Liver (tissue), 9 donors: Measurements from ENCODE around the gene TNNI3K. TPM values are rescaled to one million over a fixed set of nuclear protein-coding genes. Genes with fewer than 3 reads are reported as not detected.

ENCODE experiments used
- DNase-seq: peaks from one replicate; pipeline ENCODE4 v3.0.0-alpha.2; 2017; ENCODE audit warnings: low spot score
- H3K27ac ChIP-seq, 2 donors: one replicate each; pipeline ENCODE4 v1.7.0; 2013; ENCODE audit warnings: inconsistent platforms in 2 of 2, low read length in 2 of 2, control low read depth in 1 of 2, low read depth in 1 of 2, mild to moderate bottlenecking in 1 of 2
- H3K27me3 ChIP-seq, 4 donors: one replicate each; pipeline versions ENCODE4 v1.6.1 to v1.7.0; 2013; ENCODE audit warnings: low read length in 3 of 4, inconsistent platforms in 1 of 4, mild to moderate bottlenecking in 1 of 4, moderate library complexity in 1 of 4; ENCODE audit not compliant: control insufficient read depth in 4 of 4, insufficient read depth in 4 of 4
- H3K36me3 ChIP-seq, 4 donors: one replicate each; pipeline versions ENCODE4 v1.6.1 to v1.7.0; 2013; ENCODE audit warnings: low read length in 3 of 4, mild to moderate bottlenecking in 3 of 4, low read depth in 1 of 4, moderate library complexity in 1 of 4; ENCODE audit not compliant: control insufficient read depth in 4 of 4, insufficient read depth in 3 of 4
- H3K4me1 ChIP-seq, 4 donors: one replicate each; pipeline versions ENCODE4 v1.6.1 to v1.7.0; 2013; ENCODE audit warnings: low read length in 3 of 4, mild to moderate bottlenecking in 3 of 4, moderate library complexity in 1 of 4; ENCODE audit not compliant: control insufficient read depth in 4 of 4, insufficient read depth in 4 of 4
- H3K4me3 ChIP-seq, 3 donors: one replicate each; pipeline versions ENCODE4 v1.6.1 to v1.7.0; 2013; ENCODE audit warnings: low read length in 3 of 3, control low read depth in 1 of 3, low read depth in 1 of 3, mild to moderate bottlenecking in 1 of 3
- H3K9ac ChIP-seq, 2 donors: one replicate each; pipeline ENCODE4 v1.7.0; 2013; ENCODE audit warnings: low read length in 2 of 2, mild to moderate bottlenecking in 2 of 2, moderate library complexity in 2 of 2, control low read depth in 1 of 2, low read depth in 1 of 2
- H3K9me3 ChIP-seq, 4 donors: one replicate each; pipeline versions ENCODE4 v1.6.1 to v1.7.0; 2013; ENCODE audit warnings: low read length in 3 of 4; ENCODE audit not compliant: control insufficient read depth in 4 of 4
- EGR1 ChIP-seq, 2 donors: IDR thresholded peaks; 2 replicates each; pipeline ENCODE4 v1.6.1; 2016 to 2018; ENCODE audit warnings: antibody characterized with exemption in 2 of 2, low read depth in 2 of 2
- FOXA1 ChIP-seq: IDR thresholded peaks from 2 replicates; pipeline ENCODE4 v1.6.1; 2016; ENCODE audit warnings: antibody characterized with exemption
- FOXA2 ChIP-seq: IDR thresholded peaks from 2 replicates; pipeline ENCODE4 v1.6.1; 2016; ENCODE audit warnings: antibody characterized with exemption
- GABPA ChIP-seq, 2 donors: IDR thresholded peaks in 1 of 2; conservative IDR thresholded peaks in 1 of 2; 2 replicates each; pipeline ENCODE4 v1.6.1; 2016; ENCODE audit warnings: antibody characterized with exemption in 2 of 2, mild to moderate bottlenecking in 1 of 2, moderate library complexity in 1 of 2
- HNF4A ChIP-seq, 2 donors: conservative IDR thresholded peaks; 2 replicates each; pipeline ENCODE4 v1.6.1; 2016; ENCODE audit warnings: antibody characterized with exemption in 2 of 2, mild to moderate bottlenecking in 2 of 2
- HNF4G ChIP-seq: IDR thresholded peaks from 2 replicates; pipeline ENCODE4 v1.6.1; 2016; ENCODE audit warnings: antibody characterized with exemption
- JUND ChIP-seq, 2 donors: IDR thresholded peaks; 2 replicates each; pipeline ENCODE4 v1.6.1; 2016; ENCODE audit warnings: antibody characterized with exemption in 2 of 2
- NR2F2 ChIP-seq: IDR thresholded peaks from 2 replicates; pipeline ENCODE4 v1.6.1; 2016; ENCODE audit warnings: antibody characterized with exemption
- RAD21 ChIP-seq, 2 donors: IDR thresholded peaks; 2 replicates each; pipeline ENCODE4 v1.6.1; 2016; ENCODE audit warnings: antibody characterized with exemption in 2 of 2, mild to moderate bottlenecking in 2 of 2
- RXRA ChIP-seq, 2 donors: IDR thresholded peaks; 2 replicates each; pipeline ENCODE4 v1.6.1; 2017 to 2018; ENCODE audit warnings: antibody characterized with exemption in 2 of 2, mild to moderate bottlenecking in 1 of 2
- SP1 ChIP-seq: IDR thresholded peaks from 2 replicates; pipeline ENCODE4 v1.6.1; 2018; ENCODE audit warnings: antibody characterized with exemption, mild to moderate bottlenecking
- TAF1 ChIP-seq: conservative IDR thresholded peaks from 2 replicates; pipeline ENCODE4 v1.6.1; 2016; ENCODE audit warnings: antibody characterized with exemption, mild to moderate bottlenecking
- YY1 ChIP-seq: IDR thresholded peaks from 2 replicates; pipeline ENCODE4 v1.6.1; 2016; ENCODE audit warnings: antibody characterized with exemption, mild to moderate bottlenecking
- polyA plus RNA-seq, 2 donors: library from polyadenylated mRNA; stranded (reverse) in 1 of 2; unstranded in 1 of 2; fragments of 200-250 nt in 1 of 2; fragments of >200 nt in 1 of 2; fragmentation: Nextera tagmentation in 1 of 2; extraction: Ambion mirVana in 1 of 2; gene quantifications; one replicate each; pipeline versions ENCODE4 v1.2.1 to v1.2.3, GENCODE V29; 2013 to 2015
- total RNA-seq, 2 donors: library from RNA; depleted of rRNA; stranded (reverse); fragments of >200 nt; gene quantifications; one replicate each; pipeline ENCODE4 v1.2.3, GENCODE V29; 2014
- TF ChIP-seq, protein P1 (sequence below): IDR thresholded peaks from 2 replicates; pipeline ENCODE4 v1.6.1; 2016; ENCODE audit warnings: antibody characterized with exemption
- TF ChIP-seq, protein P2 (sequence below): IDR thresholded peaks from 2 replicates; pipeline ENCODE4 v1.6.1; 2016; ENCODE audit warnings: antibody characterized with exemption
- TF ChIP-seq, protein P3 (sequence below): IDR thresholded peaks from 2 replicates; pipeline ENCODE4 v1.6.1; 2016; ENCODE audit warnings: antibody characterized with exemption, mild to moderate bottlenecking
- TF ChIP-seq, protein P4 (sequence below): fragments of 150-350 bp; IDR thresholded peaks from 2 replicates; pipeline ENCODE4 v1.5.1; 2017; ENCODE audit warnings: improper control_type of control experiment, low read depth, low read length; ENCODE audit not compliant: missing input control
- TF ChIP-seq, protein P5 (sequence below): IDR thresholded peaks from 2 replicates; pipeline ENCODE4 v1.6.1; 2016; ENCODE audit warnings: antibody characterized with exemption
- donor health status: healthy.
- donor health status: healthy.
- donor health status: healthy.
- donor health status: healthy.
- donor health status: healthy.

TNNI3K gene
- total and polyA plus RNA-seq, 4 donors, result 0.09 to 0.10 TPM; not detected in 2

DNA sequence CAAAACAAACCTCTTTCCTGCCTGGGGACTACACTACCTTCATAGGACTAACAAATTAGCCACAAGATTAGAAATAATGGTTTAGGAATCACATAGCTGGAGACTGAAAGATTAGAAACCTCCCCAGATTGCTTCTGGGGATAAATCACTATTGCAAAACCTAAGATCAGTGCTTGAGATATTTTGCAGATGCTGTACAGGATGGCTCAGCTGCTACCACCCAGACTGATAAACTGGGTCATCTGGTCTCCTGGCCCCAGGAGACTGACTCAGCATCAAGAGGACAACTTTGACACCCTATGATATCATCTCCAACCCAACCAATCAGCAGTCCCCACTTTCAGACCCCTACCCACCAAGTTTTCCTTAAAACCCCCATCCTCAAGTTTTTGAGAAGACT, 140.2 kb downstream of the TNNI3K start:
- Histone ChIP-seq H3K4me1 (no peaks in the 10 kb centered on the region), H3K27me3 (no peaks in the 10 kb centered on the region), H3K36me3 (no peaks in the 10 kb centered on the region), H3K9me3 (no peaks in the 10 kb centered on the region), H3K9ac (no peak overlapping the region), H3K27ac (no peak overlapping the region), H3K4me3 (no peak overlapping the region)
- no peak for DNase-seq
- TF ChIP-seq, protein P1, sequence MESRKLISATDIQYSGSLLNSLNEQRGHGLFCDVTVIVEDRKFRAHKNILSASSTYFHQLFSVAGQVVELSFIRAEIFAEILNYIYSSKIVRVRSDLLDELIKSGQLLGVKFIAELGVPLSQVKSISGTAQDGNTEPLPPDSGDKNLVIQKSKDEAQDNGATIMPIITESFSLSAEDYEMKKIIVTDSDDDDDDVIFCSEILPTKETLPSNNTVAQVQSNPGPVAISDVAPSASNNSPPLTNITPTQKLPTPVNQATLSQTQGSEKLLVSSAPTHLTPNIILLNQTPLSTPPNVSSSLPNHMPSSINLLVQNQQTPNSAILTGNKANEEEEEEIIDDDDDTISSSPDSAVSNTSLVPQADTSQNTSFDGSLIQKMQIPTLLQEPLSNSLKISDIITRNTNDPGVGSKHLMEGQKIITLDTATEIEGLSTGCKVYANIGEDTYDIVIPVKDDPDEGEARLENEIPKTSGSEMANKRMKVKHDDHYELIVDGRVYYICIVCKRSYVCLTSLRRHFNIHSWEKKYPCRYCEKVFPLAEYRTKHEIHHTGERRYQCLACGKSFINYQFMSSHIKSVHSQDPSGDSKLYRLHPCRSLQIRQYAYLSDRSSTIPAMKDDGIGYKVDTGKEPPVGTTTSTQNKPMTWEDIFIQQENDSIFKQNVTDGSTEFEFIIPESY, result no peak
- TF ChIP-seq HNF4G (no peak), YY1 (no peak), JUND (IDR thresholded peaks at IDR 0.05) (no peak), SP1 (no peak), NR2F2 (no peak), GABPA (IDR thresholded peaks at IDR 0.05 in 1 of 2, conservative IDR thresholded peaks at IDR 0.05 in 1 of 2) (no peak), FOXA1 (no peak), TAF1 (no peak), RXRA (IDR thresholded peaks at IDR 0.05) (no peak), FOXA2 (no peak), RAD21 (IDR thresholded peaks at IDR 0.05) (no peak), HNF4A (conservative IDR thresholded peaks at IDR 0.05) (no peak), EGR1 (IDR thresholded peaks at IDR 0.05; ENCODE audit: low read depth in 2 of 2) (no peak)
- TF ChIP-seq, protein P2, sequence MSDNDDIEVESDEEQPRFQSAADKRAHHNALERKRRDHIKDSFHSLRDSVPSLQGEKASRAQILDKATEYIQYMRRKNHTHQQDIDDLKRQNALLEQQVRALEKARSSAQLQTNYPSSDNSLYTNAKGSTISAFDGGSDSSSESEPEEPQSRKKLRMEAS, result no peak
- TF ChIP-seq, protein P3, sequence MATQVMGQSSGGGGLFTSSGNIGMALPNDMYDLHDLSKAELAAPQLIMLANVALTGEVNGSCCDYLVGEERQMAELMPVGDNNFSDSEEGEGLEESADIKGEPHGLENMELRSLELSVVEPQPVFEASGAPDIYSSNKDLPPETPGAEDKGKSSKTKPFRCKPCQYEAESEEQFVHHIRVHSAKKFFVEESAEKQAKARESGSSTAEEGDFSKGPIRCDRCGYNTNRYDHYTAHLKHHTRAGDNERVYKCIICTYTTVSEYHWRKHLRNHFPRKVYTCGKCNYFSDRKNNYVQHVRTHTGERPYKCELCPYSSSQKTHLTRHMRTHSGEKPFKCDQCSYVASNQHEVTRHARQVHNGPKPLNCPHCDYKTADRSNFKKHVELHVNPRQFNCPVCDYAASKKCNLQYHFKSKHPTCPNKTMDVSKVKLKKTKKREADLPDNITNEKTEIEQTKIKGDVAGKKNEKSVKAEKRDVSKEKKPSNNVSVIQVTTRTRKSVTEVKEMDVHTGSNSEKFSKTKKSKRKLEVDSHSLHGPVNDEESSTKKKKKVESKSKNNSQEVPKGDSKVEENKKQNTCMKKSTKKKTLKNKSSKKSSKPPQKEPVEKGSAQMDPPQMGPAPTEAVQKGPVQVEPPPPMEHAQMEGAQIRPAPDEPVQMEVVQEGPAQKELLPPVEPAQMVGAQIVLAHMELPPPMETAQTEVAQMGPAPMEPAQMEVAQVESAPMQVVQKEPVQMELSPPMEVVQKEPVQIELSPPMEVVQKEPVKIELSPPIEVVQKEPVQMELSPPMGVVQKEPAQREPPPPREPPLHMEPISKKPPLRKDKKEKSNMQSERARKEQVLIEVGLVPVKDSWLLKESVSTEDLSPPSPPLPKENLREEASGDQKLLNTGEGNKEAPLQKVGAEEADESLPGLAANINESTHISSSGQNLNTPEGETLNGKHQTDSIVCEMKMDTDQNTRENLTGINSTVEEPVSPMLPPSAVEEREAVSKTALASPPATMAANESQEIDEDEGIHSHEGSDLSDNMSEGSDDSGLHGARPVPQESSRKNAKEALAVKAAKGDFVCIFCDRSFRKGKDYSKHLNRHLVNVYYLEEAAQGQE, result no peak
- TF ChIP-seq, protein P4, sequence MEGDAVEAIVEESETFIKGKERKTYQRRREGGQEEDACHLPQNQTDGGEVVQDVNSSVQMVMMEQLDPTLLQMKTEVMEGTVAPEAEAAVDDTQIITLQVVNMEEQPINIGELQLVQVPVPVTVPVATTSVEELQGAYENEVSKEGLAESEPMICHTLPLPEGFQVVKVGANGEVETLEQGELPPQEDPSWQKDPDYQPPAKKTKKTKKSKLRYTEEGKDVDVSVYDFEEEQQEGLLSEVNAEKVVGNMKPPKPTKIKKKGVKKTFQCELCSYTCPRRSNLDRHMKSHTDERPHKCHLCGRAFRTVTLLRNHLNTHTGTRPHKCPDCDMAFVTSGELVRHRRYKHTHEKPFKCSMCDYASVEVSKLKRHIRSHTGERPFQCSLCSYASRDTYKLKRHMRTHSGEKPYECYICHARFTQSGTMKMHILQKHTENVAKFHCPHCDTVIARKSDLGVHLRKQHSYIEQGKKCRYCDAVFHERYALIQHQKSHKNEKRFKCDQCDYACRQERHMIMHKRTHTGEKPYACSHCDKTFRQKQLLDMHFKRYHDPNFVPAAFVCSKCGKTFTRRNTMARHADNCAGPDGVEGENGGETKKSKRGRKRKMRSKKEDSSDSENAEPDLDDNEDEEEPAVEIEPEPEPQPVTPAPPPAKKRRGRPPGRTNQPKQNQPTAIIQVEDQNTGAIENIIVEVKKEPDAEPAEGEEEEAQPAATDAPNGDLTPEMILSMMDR, result no peak
- TF ChIP-seq, protein P5, sequence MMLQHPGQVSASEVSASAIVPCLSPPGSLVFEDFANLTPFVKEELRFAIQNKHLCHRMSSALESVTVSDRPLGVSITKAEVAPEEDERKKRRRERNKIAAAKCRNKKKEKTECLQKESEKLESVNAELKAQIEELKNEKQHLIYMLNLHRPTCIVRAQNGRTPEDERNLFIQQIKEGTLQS, result no peak
